Stimulated activated CD4-positive, alpha-beta T cell treated with anti-CD3 and anti-CD28 coated beads, Interleukin-2, amount 100 ng/mL, for 24 hours (primary cell): ENCODE results near the gene RFX8.
"Not testable (repeated sequence)": the region's sequence is repeated elsewhere in the genome, so short reads cannot be mapped to it uniquely, and the experiment has no call there.

Experiments
- DNase-seq, 2 donors: peaks; one replicate each; pipeline ENCODE4 v3.0.0-alpha.2; 2020

The RFX8 gene

DNA sequence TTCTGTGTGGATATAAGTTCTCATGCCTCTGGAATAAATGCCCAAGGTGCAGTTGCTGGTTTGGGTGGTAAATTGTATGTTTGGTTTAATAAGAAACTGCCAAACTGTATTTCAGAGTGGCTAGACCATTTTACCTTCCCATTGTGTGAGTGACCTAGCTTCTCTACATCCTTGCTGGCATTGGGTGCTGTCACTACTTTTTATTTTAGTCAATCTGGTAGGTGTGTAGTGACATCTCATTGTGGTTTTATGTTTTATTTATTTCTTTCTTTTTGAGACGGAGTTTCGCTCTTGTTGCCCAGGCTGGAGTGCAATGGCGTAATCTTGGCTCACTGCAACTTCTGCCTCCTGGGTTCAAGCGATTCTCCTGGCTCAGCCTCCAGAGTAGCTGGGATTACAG lies 36.4 kb downstream of the RFX8 start:
- not testable (repeated sequence) for DNase-seq

DNA sequence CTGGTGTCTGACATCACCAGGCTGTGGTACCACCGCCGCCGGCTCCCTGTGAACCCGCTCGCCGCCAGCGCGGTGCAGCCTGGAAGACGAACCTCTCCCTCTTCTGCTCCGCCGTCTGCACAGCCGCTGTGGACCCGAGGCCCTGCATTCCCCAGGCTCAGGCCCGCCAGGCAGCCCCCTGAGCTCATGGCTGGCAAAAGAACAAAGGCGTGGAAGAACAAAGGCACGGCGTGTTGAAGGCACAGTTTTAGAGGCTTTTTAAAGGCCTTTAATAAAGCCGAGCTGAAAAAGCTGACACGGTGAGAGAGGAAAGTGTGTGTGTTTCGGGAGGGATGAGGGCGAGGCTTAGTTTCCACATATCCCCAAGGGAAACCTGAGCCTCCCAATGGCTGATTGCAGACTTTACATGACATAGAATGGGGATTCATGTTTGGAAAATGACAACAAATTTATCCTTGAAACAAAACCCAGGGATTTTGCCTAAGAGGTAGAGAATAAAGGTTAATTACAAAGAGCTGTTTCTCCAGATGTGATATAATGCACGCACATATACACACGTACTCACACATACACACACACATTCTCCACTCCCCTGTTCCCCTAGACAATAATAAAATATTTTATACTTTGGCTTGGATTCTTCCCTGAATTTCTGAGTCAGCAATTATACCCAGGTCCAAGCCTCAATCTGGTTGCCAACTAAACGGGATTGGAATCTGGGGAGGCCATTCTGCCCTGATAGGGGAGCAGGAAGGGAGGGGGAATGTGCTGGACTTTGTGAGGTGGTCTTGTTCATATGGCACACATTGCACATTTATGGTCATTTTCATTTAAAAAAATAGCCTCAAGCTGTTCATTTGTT lies 39.7 kb downstream of the RFX8 start:
- DNase-seq: no peak

- DNase-seq: no peak
These were observed 41.4 kb downstream of the RFX8 start for GRCh38 chr2:101433465-101433864.

DNA sequence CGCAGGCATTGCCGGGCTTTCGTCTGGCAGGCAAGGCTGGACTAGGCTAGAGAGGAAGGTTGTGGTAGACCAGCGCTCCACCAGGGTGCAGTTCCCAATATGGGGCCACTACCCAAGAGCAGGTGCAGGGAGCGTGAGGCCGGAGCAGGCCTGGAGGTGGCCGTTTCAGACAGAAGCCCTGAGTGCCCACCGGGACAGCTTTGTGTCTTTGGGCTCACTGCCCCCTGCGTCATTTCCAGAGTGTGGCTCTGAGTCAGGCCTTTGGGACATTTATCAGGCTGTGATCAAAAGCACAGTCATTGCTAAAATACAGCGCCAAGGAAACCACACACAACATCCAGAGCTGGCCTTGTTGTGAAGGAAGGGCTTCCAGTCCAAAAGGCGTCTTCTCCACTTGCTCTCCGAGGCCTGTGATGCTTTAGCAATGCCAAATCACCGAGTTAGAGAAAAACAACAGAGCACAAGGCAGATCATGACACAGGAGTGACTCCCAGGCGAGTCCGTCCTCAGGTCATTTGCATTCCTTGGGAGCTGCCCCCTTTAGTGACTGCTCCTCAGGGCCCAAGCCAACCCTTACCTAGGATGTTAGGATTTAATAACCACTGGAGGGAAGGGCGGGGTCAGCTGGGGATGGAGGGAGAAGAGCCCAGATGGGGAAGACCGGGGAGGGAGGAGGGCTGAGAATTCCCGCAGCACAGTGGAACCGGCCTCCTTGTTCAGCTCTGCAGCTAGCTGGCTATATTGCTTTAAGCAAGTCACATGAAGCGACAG lies 42.3 kb downstream of the RFX8 start:
- DNase-seq: no peak

DNA sequence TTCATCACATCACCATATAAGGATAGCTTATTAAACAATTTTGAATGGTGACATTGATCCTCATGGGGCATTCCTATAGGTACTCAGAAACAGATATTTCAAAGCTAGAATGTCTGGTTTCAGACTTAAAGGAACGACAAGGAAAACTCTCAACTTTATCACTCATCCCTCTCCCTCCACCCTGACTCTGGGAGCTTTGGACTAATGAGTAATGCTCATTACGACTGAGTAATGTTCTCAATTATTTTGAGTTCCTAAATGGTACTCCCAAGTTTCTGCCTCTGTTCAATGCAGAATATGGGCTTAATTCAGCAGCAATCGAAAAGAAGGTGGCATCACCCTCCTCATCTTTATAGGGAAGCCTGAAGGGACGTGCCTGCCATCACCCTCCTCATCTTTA lies 43.4 kb downstream of the RFX8 start:
- DNase-seq: no peak

DNA sequence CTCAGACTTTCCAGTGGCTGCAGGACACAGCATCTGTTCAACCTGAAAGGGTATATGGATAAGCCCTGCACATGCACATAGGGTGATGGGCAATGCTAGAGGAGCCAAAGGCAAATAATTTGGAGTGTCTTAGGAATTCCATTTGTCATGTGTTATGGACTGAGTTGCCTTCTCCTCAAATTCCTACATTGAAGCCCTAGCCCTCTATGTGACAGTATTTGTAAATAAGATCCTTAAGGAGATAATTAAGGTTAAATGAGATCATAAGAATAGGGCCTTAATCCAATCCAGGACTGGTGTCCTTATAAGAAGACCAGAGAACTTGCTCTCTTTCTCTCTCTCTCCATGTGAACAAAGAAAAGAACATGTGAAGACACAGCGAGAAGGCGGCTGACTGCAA lies 44.8 kb downstream of the RFX8 start:
- DNase-seq: no peak

DNA sequence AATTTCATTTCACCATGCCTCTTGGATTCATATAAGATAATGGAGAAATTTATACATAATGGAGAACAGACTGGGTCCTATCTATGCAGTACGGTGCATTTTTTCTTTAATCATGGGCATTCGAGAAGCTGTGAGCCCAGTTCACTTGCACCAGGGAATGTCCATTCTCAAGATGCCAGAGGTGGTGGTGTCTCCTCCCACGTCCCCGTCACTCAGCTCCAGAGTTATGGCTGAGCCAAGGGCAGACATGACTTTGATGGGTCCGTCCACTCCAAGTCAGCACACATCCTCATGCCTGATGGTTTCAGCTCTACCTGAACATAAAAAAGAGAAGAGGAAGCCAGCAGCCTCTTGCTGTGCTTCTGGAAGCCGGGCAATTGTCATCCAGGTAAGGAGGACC lies 45.5 kb downstream of the RFX8 start:
- no peak for DNase-seq

- DNase-seq: no peak
These were observed 46.3 kb downstream of the RFX8 start for GRCh38 chr2:101428422-101429176.

DNA sequence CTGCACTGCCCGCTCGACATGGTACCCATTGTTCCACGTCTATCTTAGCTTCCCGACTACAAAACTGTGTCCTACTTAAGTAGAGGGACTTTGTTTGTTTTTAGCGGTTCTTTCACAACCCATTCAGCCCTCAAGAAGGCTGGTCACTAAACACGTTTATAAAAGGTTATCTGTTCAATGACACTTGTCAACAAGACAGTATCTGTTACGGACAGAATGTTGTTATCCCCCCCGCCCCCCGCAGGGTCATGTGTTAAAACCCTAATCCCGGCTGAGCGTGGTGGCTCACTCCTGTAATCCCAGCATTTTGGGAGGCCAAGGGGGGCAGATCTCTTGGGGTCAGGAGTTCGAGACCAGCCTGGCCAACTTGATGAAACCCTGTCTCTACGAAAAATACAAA lies 47.2 kb downstream of the RFX8 start:
- DNase-seq: no peak

DNA sequence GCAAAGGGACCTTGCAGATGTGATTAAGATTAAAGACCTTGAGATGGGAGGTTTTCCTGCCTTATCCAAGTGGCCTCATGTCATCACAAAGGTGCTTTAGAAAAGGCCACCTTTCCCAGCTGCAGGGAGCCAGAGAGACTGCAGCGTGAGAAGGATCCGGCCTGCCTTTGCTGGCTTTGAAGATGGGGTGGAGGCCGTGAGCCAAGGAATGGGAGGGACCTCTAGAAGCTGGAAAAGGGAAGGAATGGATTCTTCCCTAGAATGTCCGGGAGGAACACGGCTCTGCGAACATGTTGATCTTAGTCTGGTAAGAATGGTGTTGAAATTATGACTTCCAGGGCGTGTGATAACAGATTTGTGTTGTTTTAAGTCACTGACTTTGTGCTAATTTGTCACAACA lies 47.7 kb downstream of the RFX8 start:
- no peak for DNase-seq

DNA sequence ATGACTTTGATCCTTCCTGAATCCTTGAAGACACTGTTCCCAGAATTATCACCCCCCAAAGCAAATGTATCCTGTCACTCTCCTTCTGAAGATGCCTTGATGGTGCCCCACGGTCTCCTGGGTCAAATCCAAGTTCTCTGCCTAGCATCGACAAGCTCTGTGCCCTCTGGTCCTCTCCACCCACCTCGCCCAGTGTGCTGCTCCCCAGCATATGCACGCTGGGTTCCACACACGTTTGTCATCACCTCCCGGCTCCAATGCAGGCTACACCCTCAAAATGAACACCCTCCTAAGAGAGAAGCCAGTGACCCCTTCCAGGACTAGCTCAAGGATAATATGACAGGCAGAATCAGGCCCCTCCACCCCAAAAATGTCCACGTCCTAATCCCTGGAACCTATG lies 48.1 kb downstream of the RFX8 start:
- no peak for DNase-seq

GRCh38 chr2:101420623-101421022 lies 54.3 kb downstream of the RFX8 start:
- no peak for DNase-seq

DNA sequence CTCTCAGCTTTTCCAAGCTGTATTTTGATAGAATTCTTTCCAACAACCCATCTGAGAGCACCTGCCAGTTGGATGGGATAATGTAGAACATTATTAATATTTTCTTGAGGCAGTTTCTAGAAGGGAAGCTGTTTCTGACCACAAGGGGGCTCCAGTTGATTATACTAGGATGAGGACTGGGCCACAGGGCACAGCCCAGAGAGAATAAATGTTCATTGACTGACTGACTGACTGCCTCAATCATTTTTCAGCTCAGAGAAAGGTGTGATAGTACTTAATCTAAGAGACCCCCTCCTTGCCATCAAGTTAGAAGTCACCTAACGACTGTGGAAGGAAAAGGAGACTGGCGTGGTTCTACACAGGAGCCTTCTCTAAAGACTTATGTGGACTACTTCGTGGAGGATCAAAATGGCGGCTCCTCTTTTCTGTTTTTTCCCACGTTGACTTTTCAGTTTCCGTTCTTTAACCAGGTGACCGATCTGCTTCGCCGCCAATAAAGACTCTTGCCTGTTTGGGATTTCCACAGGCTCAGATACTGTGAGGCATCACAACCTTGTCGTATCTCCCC lies 55.7 kb downstream of the RFX8 start:
- DNase-seq: peak; percentile 54 to 72

- no peak for DNase-seq
These were observed 56.3 kb downstream of the RFX8 start for GRCh38 chr2:101418460-101419095.

GRCh38 chr2:101416609-101417008 lies 58.3 kb downstream of the RFX8 start:
- no peak for DNase-seq

- no peak for DNase-seq
These were observed 59.0 kb downstream of the RFX8 start for GRCh38 chr2:101415884-101416283.

DNA sequence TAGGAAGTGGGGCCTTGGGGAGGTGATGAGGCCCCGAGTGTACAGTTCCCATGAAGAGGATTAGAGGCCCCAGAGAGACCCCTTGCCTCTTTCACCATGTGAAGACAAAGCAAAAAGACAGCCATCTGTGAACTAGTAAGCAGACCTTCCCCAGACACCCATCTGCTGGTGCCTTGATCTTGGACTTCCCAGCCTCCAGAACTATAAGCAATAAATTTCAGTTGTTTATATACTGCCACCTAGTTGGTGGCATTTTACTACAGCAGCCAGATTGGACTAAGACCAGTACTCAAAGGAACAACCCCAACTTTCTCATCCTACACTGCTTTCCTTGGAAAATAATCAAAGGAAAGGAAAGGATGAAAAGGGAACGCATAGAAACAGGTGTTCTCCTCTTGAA lies 59.7 kb downstream of the RFX8 start:
- no peak for DNase-seq

DNA sequence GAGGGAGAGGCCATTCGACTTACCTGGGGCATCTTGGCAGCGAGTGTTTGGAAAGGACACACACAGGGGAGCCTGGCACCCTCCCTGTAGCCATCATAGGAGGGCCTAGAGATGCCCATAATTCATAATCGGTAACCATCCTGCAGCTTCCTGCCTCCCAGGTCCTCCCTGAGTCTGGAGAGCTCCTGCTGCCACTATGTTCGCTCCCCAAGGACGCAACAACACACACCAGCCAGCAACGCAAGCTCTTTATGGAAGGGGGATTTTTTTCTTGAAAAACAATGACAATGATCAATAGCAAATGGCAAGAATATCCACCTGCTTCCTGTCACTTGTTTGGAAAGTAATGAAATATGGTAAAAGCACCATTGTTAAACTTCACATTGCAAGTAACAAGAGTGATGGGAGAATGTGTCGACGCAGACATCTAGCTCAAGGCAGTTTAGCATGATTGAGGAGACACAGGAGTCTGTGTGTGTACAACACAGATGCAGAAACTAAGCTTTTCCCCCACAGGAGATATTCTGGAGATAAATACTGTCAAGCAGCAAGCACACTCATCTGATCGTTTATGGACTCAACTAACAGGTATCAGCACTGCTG lies 62.7 kb downstream of the RFX8 start:
- no peak for DNase-seq

GRCh38 chr2:101410746-101411145 lies 64.2 kb downstream of the RFX8 start:
- DNase-seq: no peak

- no peak for DNase-seq
These were observed 64.8 kb downstream of the RFX8 start for GRCh38 chr2:101410114-101410513.

DNA sequence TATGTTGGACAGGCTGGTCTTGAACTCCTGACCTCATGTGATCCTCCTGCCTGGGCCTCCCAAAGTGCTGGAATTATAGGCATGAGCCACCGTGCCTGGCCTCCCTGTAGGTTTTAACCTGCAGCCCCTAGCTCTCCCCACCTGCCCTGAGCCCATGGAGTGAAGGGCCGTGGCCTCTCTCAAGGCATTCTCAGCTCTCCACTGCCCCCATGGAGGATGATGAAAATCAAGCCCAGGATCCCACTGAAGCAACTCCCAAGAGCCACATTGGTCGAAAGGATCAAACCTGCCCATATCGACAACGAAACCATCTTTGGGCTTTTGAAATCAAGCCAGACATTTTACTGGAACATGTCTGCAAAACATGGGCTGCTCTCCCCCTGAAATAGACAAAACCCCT lies 65.2 kb downstream of the RFX8 start:
- DNase-seq: no peak

- DNase-seq: no peak
These were observed 66.0 kb downstream of the RFX8 start for GRCh38 chr2:101408925-101409324.
